Superior temporal gyrus (tissue), 1 donor: ENCODE measurements around the gene IGLON5.

Experiments used
- DNase-seq: peaks from one replicate; pipeline ENCODE4 v3.0.0-alpha.2; 2016; ENCODE audit errors: extremely low spot score

Gene IGLON5

GRCh38 chr19:51338563-51339312, 27.3 kb downstream of the IGLON5 start:
- peak; percentile 66 for DNase-seq

- DNase-seq = no peak
Observed at GRCh38 chr19:51339313-51339686, 27.9 kb downstream of the IGLON5 start.

DNA sequence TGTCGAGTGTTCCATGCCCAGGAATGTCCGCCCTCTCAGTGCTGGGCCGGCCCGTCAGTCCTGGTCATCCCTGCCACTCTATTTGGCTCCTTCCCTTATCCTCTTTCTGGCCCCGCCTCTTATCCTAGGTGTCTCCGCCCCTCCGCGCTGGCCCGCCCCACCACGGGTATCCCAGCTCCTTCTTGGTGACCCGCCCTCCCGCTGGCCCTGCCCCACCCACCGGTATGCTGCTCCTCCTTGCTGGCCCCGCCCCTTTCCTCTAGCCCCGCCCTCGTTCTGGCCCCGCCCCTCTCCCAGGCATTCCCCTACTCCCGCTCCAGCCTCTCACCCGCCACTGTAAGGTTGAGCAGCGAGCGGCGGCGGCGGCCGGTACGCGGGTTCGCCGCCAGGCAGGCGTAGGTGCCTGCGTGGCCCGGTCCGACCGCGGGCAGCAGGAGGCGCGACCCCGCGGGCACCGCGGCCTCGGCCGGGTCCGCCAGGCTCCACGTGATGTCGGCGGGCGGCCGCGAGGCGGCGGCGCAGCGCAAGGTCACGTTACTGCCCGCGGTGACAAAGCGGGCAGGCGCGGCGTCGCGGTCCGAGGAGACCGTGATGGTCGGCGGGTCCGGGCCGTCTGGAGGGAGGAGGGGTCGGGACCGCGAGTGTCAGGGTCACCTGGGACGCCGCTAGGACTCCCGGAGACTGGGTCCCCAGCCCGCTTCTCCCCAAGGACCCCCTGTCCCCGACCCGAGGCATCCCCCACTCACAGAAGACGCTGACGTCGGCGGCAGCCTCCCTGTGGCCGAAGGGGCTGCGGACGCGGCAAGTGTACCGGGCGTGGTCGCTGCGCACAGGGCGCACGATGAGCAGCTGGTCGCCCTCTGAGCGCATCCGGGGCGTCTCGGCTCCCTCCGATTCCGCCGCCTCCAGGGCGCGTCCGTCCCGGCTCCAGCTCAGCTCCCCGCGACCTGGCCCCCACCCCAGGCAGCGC, 28.5 kb downstream of the IGLON5 start:
- DNase-seq = peak; percentile 71

DNA sequence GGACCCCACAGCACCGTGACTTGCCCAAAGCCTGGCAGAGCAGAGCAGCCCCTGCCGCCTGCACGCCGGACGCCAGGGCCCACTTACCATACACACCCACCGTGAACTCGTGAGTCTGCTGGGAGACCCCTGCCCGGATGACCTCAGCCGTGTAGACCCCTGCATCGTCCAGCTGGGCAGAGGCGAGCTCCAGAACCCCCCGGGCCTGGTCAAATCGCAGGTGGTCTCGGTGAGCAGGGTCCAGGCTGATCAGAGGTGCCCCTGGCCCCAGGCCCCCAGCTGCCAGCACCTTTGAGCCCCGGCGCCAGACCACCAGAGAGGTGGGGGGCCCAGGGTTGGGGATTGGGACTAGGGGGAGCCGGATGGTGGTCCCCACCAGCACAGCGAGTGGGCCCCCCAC, 29.6 kb downstream of the IGLON5 start:
- DNase-seq = no peak

DNA sequence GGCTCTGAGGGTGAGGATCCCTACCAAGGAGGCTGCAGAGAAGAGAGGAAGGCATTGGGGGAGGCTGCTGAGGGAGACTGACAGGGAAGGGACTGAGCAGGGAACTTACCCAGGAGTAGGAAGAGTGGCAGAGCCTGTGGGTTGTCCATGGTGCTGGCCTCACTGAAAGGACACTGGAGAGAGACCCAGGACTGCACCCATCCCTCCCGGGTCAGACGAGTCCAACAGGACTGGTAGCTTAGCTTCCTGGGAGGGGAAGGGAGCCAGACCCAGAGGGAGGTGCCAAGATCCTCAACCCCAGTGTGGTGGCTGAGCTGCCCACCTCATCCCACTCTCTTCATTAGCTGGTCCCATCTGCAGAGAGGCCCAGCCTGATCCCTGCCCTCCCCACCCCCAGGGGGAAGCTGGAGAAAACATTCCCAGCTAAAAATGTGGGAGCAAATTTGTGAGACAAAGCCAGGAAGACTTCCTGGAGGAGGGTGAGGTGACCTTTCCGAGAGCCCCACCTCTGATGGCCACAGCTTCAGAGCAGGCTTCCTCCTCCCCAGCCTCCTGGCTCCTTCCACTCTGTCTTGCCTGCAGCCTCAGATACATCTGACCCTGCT, 30.6 kb downstream of the IGLON5 start, which contains the start of gene VSIG10L:
VSIG10L (minus strand) TSS at position 164 of the 605 bp plus-strand sequence; CDS start at position 149, 15 bp downstream.
- no peak for DNase-seq

- DNase-seq = no peak
Observed at GRCh38 chr19:51342631-51343569, 31.5 kb downstream of the IGLON5 start.

DNA sequence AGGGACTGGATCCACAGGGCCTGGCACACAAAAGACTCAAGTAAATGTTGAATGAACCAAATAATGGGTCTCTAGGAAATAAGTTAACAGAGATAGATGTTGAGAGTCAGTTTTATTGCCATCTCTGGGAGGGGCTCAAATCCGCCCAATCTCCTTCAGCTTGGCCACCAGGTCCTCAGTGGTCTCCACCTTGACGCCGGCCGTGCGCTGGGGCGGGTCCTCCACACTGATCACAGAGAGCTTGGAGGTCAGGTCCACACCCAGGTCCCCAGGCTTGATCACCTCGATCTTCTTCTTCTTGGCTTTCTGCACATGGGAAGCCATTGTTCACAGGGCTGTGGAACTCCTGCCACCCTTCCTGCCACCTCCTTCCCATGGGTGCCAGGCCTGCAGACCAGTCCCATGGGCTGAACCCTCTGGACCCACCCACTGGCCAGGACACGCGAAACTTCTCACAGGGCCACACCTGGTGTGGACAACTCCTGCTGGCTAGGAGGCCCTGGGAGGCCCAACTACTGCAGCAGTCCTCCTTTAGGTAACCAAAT, 33.7 kb downstream of the IGLON5 start:
- no peak for DNase-seq

GRCh38 chr19:51346742-51347141, 35.3 kb downstream of the IGLON5 start:
- DNase-seq = no peak

DNA sequence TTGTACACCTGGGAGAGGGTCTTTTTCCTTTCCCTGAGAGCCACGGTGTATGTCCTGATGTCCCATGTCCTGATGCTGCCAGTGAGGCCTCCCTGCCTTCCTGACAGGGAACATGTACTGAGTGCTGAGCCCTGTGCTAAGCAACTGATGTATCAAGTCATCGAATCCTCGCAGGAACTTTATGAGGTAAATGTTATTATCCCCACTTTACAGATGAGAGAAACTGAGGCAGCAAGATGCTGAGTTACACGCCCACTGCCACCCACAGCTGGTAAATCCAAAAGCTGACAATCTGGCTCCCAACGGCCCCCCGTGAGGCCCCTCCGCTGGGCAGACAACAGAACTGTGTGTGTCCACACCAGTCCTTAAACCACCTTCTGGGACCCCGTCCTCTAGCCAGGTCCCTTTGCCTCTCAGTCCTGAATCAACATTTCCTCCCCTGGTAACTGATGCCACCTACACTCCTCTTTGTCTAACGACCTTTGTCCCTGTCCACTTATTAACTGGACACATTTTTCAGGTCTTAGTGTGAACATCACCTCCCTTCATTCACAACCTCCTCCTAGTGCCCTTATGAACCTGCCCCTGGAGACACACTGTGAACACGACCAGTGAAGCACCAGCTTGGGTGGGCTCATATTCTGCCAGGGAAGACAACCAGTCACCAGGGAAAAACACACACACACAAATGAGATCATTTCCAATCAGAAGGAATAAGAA, 35.9 kb downstream of the IGLON5 start:
- DNase-seq = no peak

- DNase-seq = no peak
Observed at GRCh38 chr19:51351266-51351990, 40.0 kb downstream of the IGLON5 start.

GRCh38 chr19:51352783-51353360, 41.4 kb downstream of the IGLON5 start:
- no peak for DNase-seq

GRCh38 chr19:51354103-51354741, 42.8 kb downstream of the IGLON5 start:
- no peak for DNase-seq

DNA sequence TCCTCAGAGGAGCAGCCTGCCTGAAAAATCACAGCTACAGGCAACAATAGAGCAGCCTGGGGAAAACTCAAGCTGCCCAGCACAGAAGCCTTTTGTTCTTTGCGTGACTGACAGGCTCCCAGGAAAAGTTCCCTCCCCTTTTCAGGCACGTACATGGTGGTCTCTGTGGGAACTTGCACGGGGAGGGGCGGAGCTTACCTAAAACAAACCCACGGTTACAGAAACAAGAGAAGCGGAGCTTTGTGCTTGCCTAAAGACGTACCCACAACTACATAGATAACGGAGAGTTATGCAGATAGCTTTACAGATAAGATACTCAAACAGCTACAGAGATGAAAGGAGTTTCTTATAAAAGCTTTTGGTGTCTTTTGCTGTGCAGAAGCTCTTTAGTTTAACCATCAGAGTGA, 43.3 kb downstream of the IGLON5 start:
- peak; percentile 82 for DNase-seq

- DNase-seq = no peak
Observed at GRCh38 chr19:51356159-51356801, 44.8 kb downstream of the IGLON5 start.

- DNase-seq = no peak
Observed at GRCh38 chr19:51357952-51358351, 46.5 kb downstream of the IGLON5 start.

GRCh38 chr19:51359294-51359693, 47.9 kb downstream of the IGLON5 start:
- no peak for DNase-seq

DNA sequence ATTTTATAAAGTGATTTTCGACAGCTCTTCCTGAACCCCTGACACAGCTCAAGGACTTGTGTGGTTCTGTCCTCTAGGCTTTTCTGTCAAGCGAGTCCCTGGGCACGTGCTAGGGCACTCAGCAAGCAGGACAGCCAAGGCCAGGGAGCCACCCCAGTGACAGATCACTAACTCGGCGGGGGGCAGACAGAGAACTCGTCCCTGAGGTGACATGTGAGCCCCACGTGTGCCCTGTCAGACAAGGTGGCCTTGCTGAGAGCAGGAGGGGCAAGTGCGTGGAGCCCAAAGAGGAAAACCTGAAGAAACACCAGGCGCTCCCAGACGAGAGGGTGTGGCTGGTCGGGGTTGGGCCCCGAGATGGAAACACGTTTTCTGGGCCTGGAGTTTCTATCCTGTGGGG, 49.8 kb downstream of the IGLON5 start:
- no peak for DNase-seq
